PFSK-1 (cell line): ENCODE data around the gene CCDC69.

Experiments used
- FOXP2 ChIP-seq: optimal IDR thresholded peaks from 2 replicates; pipeline ENCODE3; 2011; ENCODE audit warnings: borderline replicate concordance, control low read depth, inconsistent platforms; ENCODE audit not compliant: insufficient read depth; ENCODE audit errors: extremely low read length, extremely low read depth
- POLR2AphosphoS5 ChIP-seq: IDR thresholded peaks from 2 replicates; pipeline ENCODE4 v1.6.1; 2012; ENCODE audit warnings: low read depth, mild to moderate bottlenecking, control low read depth, low read length, moderate library complexity
- SIN3A ChIP-seq: IDR thresholded peaks from 2 replicates; pipeline ENCODE4 v1.6.1; 2012; ENCODE audit warnings: mild to moderate bottlenecking, low read length, moderate library complexity, borderline replicate concordance; ENCODE audit not compliant: insufficient read depth
- TAF1 ChIP-seq: IDR thresholded peaks from 2 replicates; pipeline ENCODE4 v1.6.1; 2012; ENCODE audit warnings: low read length, control low read depth, borderline replicate concordance; ENCODE audit not compliant: insufficient read depth
- TF ChIP-seq, protein P1 (sequence below), 2 experiments: IDR thresholded peaks; 2 replicates each; pipeline versions ENCODE4 v1.6.1 to v1.8.0; 2011 to 2012; ENCODE audit warnings: low read depth in 2 of 2, low read length in 2 of 2, control low read depth in 1 of 2, inconsistent platforms in 1 of 2, mild to moderate bottlenecking in 1 of 2, moderate library complexity in 1 of 2; ENCODE audit not compliant: insufficient read depth in 1 of 2

The CCDC69 gene

DNA sequence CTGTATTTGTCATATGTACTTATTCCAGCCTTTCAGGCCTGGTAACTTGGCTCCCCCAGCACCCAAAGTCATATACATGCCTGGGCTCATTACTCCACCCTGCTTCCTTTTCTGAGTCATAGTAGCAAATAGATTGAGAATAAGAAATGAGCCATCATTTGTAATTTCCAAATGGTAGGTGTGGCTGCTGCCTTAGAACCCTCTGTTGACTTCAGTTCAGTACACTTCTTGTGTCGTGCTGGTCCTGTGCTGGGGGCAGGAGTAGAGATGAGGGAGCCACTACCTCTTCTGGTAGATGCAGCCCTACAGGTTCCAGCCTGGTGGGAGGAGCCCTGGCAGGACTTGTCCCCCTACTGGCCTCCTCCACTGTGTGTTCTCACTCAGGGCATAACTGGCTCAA lies 40.2 kb upstream of the CCDC69 start:
- TF ChIP-seq TAF1: no peak
- TF ChIP-seq POLR2AphosphoS5: no peak
- no peak for TF ChIP-seq FOXP2
- no peak for TF ChIP-seq SIN3A
- TF ChIP-seq, protein P1, sequence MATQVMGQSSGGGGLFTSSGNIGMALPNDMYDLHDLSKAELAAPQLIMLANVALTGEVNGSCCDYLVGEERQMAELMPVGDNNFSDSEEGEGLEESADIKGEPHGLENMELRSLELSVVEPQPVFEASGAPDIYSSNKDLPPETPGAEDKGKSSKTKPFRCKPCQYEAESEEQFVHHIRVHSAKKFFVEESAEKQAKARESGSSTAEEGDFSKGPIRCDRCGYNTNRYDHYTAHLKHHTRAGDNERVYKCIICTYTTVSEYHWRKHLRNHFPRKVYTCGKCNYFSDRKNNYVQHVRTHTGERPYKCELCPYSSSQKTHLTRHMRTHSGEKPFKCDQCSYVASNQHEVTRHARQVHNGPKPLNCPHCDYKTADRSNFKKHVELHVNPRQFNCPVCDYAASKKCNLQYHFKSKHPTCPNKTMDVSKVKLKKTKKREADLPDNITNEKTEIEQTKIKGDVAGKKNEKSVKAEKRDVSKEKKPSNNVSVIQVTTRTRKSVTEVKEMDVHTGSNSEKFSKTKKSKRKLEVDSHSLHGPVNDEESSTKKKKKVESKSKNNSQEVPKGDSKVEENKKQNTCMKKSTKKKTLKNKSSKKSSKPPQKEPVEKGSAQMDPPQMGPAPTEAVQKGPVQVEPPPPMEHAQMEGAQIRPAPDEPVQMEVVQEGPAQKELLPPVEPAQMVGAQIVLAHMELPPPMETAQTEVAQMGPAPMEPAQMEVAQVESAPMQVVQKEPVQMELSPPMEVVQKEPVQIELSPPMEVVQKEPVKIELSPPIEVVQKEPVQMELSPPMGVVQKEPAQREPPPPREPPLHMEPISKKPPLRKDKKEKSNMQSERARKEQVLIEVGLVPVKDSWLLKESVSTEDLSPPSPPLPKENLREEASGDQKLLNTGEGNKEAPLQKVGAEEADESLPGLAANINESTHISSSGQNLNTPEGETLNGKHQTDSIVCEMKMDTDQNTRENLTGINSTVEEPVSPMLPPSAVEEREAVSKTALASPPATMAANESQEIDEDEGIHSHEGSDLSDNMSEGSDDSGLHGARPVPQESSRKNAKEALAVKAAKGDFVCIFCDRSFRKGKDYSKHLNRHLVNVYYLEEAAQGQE (IDR thresholded peaks at IDR 0.05; ENCODE audit: insufficient read depth in 1 of 2, low read depth in 2 of 2, low read length in 2 of 2): no peak

DNA sequence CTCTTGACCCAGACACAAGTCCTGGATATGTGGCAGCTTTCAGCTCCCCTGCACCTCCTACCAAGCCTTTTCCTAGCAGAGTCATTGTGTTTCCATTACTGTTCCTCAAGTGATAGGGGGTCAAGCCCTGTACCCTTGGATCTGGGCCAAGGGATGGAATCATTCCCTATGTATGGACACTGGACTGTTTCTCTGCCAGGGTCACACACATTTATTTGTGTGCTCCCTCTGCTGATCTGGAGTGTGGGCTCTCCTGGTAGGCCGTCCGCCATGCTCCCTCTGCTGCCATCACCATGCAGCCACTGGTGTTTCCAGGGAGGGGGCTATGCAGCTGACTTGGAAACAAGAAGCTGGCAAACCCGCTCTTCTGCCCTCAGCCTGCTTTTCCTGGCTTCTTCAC lies 38.6 kb upstream of the CCDC69 start:
- TF ChIP-seq FOXP2: no peak
- TF ChIP-seq, protein P1 (IDR thresholded peaks at IDR 0.05; ENCODE audit: insufficient read depth in 1 of 2, low read depth in 2 of 2, low read length in 2 of 2): no peak
- TF ChIP-seq SIN3A: no peak
- TF ChIP-seq POLR2AphosphoS5: no peak
- no peak for TF ChIP-seq TAF1

DNA sequence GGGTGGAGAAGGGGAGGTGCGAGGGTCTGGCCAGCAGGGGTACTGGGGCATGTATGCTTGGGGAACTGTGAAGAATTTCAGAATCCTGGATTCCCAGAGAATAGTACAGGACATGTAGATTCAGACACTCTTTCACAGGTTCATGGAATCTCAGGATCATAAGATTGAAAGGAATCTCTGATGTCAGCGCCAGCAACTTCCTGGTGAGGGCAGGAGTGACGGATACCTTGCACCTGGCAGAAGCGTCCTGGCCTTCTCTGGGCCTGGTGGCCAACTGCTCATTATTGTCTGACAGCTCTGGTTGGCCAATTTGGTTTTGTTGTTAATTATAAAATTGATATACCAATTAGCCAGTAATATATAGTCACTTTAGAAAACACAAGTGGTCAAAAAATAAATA lies 36.0 kb upstream of the CCDC69 start:
- TF ChIP-seq FOXP2 (no peak), POLR2AphosphoS5 (no peak), SIN3A (no peak), TAF1 (no peak)
- TF ChIP-seq, protein P1 (IDR thresholded peaks at IDR 0.05; ENCODE audit: insufficient read depth in 1 of 2, low read depth in 2 of 2, low read length in 2 of 2): no peak

DNA sequence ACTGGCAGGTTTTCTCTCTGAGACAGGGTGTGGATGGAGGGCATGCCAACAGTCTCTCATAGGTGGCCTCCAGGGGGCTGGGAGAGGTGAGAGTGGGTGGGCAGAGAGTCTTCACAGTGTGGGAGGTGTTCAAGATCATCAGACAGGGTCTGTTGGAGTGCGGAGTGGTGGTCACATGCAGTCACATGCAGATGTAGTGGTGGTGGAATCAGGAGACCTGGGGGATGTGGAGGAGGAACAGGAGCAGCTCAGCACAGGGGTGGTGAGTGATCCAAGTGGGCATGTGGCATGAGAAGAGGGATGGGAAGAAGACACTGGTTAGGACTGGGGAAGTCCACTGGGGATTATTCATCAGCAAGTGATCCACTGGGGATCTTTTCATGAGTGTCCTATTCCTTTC lies 34.9 kb upstream of the CCDC69 start:
- TF ChIP-seq SIN3A (no peak), TAF1 (no peak), POLR2AphosphoS5 (no peak), FOXP2 (no peak)
- TF ChIP-seq, protein P1 (IDR thresholded peaks at IDR 0.05; ENCODE audit: insufficient read depth in 1 of 2, low read depth in 2 of 2, low read length in 2 of 2): no peak

DNA sequence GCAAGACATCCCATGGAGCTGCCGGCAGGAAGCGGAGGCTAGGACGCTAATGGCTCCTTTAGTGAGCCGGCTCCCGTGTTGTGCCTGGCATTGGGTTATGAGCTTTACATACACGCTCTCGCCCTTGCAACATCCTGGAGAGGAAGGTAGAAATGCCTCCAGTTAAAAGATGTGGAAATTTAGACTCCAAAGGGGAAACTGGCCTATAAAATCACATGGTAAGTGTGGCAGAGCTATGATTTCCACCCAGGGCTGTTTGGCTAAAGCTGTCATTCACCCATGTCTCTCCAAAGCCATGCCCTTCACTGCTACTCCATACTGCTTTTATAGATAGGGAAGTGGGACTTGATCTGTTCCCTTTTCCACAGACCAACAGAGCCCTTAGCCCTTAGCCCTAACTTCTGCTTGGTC lies 34.3 kb upstream of the CCDC69 start:
- TF ChIP-seq, protein P1 (IDR thresholded peaks at IDR 0.05; ENCODE audit: insufficient read depth in 1 of 2, low read depth in 2 of 2, low read length in 2 of 2): no peak
- TF ChIP-seq TAF1: no peak
- TF ChIP-seq POLR2AphosphoS5: no peak
- TF ChIP-seq FOXP2: no peak
- TF ChIP-seq SIN3A: no peak
